Activated T-cell treated with anti-CD3 and anti-CD28 coated beads for 24 hours (primary cell): ENCODE results near the gene RSAD2.

ENCODE experiments used
- DNase-seq: peaks from one replicate; pipeline ENCODE4 v3.0.0-alpha.2; 2020; ENCODE audit warnings: low read depth

The RSAD2 gene

DNA sequence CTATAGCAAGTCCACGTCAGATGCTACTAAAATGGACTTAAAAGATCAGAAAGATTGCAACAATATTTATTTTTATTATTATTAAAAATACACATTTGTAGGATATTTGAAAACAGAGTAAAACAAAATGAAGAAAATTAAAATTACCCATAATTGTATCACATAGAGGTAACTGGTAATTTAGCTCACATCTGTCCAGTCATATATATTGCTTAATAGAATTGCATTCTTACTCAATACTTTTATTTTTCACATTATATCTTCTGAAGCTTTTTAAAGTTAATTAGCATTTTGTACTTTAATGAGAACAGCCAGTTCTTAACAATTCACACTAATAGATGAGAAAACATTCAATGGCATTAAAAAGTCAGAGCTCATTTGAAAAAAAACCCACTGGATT, 28.1 kb downstream of the RSAD2 start:
- no peak for DNase-seq

DNA sequence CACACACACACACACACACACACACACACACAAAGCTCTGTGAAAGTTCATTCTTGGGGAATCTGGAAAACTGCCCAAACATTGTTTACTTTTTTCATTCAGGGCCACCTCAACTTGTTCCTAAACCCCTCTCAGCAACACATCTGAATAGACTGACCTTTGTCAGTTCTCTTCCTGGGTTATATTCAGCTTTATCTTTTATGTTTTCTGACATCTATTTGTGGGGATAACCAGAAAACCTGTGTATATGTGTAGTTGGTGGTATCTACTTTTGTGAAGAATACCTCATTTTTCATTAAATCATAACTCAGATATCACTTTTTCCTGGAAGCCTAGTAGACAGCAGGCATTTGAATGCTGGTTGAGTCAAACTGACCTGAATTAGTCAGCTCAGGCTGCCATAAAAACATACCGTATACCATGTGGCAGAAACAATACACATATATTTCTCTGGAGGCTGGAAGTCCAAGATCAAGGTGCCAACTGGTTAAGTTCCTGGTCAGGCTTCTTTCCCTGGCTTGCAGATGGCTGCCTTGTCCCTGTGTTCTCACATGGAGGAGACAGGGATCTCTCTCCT, 28.7 kb downstream of the RSAD2 start:
- no peak for DNase-seq

DNA sequence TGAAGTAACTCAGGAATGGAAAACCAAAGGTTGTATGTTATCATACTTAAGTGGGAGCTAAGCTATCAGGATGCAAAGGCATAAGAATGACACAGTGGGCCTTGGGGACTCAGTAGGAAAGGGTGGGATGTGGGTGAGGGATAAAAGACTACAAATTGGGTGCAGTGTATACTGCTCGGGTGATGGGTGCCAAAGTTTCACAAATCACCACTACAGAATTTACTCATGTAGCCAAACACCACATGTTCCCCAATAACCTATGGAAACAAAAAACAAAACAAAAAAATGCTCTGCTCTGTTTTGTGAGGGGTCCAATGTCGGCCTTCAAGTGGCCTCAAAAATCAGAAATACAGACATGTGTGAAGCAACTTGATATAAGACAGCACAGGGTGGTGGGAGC, 30.7 kb downstream of the RSAD2 start:
- no peak for DNase-seq

DNA sequence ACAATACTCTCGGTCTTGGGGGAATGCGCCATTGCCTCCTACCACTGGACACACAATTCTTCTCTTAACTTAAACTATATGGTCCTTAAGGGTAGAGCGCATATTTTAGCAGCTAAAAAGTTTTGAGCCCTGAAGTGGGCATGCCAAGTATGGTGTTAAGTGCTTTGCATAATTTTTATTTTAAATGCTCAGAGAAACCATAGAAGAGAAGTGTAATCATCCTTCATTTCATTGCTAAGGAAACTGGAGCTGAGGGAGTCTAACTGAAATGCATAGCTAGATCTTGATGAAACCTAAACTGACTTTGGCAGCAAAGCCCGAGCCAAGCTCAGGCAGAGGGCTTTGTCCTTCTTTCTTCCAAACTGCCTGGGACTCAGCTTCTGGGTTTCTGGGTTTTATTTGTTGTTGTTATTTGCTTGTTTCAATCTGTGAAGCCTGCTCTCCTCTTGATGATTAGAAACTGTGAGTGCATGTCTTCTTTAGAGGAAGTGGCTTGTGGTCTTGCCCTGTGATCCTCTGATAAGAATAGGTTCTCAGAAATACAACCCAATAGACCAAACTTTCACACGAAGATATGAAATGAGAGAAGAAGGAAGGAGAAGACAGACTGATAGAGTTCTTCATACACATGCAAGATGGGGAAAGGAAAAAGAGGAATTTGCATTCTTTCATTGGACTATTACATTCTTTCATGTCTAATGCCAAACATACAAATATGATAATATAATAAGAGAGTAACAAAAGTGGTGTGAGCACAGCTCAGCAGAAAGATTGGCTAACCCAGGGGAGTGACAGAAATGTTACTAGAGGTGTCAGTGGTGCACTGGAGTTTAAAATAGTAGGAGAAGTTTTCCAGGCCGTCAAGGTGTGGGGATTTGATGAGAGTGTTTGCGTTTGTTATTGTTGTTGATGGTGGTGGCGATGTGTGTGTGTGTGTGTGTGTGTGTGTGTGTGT, 32.1 kb downstream of the RSAD2 start:
- DNase-seq = no peak

DNA sequence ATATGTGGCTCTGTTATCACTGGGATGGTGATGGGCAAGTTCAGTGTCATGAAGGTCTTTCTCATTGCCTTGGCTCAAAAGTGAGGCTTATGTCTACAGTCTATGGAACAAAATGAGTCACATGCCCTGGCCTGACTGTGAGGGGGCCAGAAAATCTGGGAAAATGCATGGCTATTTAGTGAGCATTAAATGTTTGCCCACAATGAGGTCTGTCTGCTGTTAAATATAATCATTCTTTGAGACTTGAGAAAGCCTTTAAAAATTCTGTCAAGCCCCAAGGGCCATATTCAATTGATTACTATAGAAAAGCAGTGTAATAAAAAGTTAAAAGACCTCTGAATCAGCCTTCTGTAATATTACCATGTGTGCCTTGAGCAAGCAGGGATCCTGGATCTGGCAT, 34.1 kb downstream of the RSAD2 start:
- DNase-seq = no peak

DNA sequence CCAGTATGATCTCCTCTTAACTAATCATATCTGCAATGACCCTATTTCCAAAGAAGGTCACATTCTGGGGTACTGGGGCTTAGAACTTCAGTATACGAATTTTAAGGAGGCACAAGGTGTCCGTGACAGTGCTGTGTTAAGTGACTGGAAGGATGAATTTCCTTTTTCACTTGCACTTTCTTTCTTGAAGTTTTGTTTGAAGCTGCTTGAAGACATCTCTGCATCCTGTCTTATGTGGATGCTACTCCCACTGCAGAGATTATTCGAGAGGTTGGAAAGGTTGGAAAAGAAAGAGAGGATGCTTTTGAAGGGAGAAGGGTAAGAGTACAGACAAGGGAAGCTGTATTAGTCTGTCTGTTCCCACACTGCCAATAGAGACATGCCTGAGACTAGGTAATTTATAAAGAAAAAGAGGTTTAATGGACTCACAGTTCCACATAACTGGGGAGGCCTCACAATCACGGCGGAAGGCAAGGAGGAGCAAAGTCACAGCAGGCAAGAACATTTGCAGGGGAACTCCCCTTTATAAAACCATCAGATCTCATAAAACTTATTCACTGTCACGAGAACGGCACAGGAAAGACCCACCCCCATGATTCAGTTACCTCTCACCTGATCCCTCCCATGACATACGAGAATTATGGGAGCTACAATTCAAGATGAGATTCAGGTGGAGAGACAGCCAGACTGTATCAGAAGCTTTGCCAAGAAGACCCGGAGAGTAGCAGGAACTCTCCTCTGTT, 36.0 kb downstream of the RSAD2 start:
- DNase-seq = peak; percentile 48

DNA sequence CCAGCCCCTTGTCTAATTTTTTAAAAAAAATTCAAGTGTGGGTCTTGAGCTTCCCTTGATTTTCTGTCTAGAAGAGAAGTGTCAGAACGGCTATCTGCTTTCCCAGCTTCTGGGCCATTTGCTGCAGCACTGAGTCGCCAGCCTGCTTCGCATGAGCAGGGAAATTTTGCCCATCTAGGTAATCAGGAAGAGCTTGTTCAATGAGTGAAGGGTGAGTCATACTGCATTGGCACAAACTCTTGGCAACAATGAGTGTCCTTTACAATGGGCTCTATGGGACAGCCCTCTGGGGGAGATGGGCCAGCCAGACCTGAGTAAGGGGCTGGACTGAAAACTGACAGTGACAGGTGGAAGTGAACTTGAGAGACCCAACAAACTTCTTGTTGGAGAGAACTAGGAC, 37.3 kb downstream of the RSAD2 start:
- no peak for DNase-seq

DNA sequence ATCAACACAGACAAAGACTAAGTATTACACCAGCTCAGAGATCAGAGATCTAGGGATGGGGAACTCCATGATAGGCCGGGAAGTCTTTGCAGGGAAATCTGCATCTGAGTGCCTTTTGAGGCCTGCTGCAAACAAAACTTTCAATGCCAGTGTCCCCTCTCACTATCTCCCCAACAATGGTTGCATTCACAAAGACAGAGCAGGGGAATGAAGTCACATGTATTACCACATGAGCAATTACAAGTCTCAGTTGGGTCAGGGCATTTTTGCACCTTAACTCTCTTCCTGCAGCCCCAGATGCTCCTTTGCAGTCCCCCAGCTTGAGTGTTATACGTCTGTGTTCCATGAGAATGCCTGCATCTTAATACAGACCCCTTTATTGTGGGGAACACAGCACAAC, 37.8 kb downstream of the RSAD2 start:
- no peak for DNase-seq

DNA sequence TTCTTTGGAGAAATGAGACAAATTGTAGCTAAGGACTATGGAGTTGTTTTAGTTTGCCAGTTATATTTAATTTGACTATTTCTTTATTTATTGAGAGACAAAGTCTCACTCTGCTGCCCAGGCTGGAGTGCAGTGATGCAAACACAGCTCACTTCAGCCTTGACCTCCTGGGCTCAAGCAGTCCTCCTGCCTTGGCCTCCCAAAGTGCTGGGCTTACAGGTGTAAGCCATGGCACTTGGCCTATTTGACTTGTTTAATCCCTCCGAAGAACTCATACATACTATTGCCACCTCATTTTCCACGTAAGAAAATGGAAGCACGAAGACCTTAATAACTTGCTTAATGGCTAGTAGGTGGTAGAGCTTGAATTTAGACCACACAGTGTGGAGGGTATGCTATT, 38.6 kb downstream of the RSAD2 start:
- DNase-seq = no peak

DNA sequence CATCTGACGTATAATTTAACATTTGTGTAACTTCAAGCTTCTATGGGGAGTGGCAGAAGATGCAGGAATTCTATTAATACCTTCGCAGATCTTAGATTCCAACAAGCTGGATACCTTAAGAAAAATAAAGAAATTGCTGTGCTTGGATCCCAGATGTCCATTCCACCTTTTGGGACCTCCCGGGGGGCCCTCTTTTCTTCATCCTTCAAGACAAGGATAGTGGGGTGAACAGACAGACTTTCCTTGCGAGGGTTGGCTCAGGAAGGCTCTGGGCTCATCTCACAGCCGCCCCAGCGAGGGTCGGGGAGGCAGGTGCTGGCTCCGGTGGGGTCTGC, 39.1 kb downstream of the RSAD2 start:
- no peak for DNase-seq

DNA sequence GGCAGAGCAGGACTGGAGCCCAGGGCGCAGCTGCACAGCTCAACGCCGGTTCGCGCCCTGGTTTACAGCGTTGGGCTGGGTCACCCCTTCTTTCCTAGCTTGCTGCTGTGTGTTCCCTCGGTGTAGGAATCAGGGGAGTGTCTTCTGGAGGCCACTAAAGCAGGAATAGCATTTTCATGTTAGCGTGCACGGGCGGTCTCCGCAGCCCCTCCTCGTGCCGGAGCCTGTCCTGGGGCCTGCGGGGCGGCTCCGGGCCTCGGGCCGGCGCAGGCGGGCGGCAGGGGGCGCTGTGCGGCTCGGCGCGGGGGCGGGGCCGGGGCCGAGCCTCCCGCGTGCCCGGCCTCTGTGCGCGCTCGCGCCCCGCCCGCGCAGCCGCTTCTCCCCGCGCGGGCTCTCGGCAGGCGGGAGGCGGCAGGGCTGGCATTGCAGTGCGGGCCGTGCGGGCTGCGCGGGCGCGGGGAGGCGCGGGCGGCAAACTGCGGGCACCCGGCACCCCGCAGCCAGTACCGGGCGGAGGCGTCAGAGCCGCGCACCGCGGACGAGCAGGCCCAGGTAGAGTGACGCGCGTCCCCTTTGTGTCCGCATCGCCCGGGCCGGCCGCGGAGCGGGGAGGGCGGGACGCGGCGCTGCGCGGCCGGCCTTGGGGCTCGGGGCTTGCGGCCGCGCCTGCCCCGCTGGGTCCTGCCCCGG, 39.6 kb downstream of the RSAD2 start, which contains the start of gene RNF144A:
RNF144A (plus strand) TSS at position 342 of the 690 bp plus-strand sequence. CDS start 79,515 bp downstream, outside the sequence.
- DNase-seq = peak; percentile 66

DNA sequence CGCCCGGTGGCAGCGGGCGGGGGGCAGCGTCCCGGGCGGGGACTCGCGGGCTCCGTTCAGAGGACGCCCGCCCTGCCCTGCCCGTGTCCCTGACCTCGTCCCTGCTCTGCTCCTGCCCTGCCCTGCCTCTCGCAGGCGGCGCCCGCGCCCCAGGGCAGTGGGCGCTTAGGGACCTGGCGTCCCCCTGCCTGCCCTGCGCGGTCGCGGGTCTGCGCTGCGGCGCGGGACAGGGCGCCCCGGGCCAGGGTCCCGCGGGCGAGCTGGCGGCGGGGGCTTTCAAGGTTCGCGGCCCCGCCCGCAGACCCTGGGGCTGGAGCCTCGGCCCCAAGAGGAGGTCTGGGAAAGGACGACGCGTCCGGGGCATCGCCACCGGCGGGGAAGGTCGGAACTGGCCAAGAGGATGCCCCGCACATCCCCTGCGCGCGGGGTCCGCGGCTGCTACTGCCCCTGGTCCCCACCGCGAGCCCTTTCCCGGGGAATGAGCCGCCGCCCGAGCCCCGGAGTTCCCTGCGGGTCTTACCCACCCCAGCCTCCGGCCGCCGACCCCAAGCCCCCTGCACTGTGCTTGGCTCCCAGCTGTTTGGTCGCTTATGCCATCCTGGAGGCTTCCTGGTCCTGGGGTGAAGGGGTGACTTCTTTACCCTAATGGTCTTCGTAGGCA, 40.3 kb downstream of the RSAD2 start:
- no peak for DNase-seq

DNA sequence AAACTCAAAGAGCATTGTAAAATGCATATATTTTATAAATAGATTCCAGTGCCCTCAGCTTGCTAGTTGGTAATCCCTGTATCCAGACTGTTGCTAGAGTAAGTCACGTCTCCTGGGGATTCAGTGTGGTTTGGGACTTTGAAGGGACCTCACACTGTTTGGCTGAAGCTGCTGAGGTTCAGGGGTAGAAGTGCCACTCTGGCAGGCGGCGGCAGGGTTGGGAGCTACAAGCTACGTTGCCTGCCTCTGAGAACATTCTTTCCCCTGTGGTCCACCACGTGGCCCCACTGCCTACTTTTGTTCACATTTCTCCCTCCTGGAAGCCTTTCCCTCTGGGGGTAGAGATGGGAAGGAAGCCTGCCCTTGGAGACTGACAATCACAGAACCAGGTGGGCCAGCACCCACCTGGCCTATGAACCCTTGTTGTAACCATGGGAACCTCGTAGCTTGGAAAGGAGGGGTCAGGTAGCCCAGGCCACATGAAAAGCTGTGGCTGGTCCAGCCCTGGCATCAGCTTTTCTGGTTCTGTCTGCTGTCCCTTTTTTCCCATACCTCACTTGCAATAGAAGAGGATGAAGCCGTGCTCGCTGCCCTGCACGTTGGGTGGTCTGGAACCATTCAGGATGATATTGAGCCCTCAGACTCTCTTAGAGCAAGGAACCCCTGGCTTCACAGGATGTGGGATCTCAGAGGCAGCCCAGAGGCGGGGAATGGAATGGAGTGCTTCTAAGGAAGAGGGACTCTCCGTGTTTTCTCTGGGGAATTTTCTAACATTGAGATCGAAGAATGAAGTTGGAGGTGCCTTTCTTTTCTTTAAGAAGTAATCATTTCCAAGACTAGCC, 42.5 kb downstream of the RSAD2 start:
- no peak for DNase-seq

DNA sequence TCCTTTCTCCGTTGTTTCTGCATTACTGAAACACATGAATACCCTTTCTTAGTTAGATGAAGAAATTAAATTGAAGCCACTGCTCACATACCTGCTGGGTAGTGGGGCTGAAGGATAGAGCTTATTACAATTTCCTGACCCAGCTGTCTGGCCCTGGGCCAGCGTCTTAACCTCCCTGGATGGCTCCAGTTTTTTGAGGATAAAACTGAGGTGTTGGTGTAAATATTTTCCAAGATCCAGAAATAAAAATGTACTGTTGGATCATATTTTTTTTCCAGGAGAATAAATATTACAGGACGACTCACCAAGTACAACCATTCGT, 43.1 kb downstream of the RSAD2 start:
- DNase-seq = no peak

DNA sequence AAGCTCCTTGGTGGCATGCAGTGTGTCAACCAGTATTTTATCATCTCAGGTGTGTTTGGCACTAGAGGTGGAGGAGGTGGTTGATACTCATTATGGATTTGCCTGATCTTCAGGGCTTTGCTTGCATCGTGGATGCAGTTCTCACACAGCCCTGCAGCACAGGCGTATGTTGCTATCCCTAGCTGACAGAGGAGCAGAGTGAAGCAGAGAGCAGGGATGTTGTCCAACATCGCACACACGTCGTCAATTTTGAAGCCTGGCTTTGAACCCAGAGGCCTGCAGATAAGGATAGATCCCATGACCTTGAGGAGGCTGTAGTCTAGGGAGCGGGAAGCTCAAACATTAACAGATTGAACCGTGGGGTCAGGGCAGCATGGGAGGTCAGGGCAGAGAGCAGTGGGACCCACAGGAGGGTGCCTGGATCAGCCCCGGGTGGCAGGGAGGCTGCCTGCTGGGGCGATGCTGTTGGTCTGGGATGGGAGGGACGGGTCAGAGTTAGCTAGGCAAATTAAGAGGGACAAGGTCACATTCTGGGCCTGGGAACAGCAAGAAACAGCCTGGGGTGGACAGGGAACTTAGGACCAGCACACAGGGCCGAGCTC, 43.8 kb downstream of the RSAD2 start:
- DNase-seq = no peak

DNA sequence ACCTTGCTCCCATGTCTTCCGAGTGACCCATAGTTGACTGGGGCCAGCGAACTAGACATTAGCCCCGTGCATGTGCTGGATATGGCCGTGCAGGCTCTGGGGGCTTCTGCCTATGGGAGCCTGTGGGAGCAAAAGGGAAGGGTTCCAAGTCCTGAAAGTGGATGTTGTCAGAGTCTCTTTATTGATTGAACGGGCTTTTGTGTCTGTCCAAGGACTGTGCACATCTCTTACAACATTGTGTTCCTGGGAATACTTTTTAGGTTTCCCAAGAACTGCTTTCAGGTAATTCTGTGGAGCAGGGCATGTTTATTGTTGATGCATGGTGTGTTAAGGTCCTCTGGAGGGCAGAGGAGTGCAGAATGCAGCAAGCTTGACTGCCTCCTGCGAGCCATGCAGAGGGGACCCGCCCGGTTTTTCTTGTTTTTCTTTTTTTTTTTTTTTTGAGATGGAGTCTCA, 44.7 kb downstream of the RSAD2 start:
- no peak for DNase-seq

DNA sequence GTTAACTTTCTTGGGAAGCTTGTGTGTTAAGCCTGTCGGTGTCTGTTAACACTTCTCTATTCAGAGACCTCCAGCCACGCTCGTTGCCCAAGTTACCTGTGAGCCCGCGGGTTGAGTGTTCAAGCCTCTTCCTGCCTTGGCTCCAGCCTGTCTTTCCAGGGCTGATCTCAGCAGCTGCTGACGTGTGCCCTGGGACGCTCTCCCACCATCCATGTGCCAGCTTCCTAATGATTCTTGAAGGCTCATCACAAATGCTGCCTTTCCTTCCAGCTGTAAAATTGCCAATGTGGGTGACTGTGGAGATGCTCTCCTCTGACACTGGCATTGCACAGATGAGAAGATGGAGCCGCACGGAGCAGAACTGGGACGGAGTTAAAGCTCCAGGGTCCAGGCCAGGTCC, 45.7 kb downstream of the RSAD2 start:
- no peak for DNase-seq

DNA sequence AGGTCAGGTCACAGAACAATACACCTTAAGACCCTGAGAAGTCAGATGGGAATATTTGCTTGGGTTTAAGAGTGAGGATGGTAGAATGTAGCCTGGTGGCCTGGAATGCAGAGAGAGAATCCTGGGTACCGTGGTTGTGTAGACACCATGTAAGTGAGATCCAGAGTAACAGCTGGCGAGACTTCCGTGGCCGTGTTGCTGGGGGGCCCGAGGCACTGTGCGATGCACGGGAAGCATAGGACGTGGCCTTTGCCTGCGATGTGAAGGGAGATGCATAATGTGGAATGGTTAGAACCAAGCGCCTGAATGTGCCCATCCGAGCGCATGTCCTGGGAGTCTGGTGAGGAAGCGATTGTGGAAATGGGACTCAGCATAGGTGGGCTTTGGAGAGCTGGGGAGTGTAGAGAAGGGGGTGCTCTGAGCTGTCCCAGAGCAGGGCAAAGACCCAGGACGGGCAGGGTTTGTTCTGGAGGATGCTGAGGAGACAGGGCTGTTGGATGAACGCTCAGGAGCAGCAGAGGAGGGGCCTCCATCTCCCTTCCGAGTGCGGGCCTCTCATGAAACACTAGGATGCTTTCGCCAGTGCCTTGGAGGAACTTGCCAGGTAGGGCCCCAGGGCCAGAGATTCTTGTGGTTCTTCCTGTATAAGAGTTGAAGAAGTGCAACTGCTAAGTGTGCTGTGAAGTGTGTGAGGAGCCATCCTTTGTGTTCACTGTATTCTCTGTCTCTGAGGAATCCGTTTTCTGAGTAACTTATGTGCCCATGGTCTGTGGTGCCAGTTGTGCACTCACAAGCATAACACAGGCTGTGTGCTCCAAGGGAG, 46.7 kb downstream of the RSAD2 start:
- no peak for DNase-seq

DNA sequence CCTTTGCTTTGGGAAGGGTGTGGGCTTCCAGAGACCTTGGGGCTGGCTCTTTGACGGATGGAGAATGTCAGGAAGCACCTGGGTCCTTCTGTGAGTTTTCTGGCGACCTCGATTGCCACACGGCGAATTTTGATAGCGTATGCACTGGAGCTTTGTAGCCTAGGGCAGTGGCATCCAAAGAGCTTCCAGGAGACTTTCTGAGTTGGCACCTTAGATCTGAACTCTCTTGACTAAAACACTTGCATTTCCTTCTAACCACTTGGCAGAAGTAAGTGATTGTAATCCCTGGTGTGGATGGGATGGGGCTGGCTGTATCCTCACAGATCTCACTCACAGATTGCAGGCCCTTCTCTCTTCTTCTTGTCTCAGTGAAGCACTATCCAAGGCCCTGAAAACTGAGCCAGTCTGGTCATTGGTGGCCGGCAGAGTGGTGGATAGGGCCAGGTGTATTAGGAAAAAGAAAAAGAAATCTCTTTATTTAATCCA, 47.4 kb downstream of the RSAD2 start:
- no peak for DNase-seq
